T47D (cell line): ENCODE results near the gene TMEM95.

ENCODE experiments used
- DNase-seq, 2 experiments: peaks; one replicate each; pipeline versions ENCODE4 v3.0.0 to v3.0.0-alpha.2; 2011 to 2012; ENCODE audit warnings: low read depth in 1 of 2, low spot score in 1 of 2
- JUND ChIP-seq: IDR thresholded peaks from 2 replicates; pipeline ENCODE4 v1.6.1; 2012; ENCODE audit warnings: low read depth
- in situ Hi-C: cut with HindIII; loops from 2 replicates; pipeline ENCODE4 v1.10.0; 2016; ENCODE audit warnings: low sequenced_read_pairs, low pct_unique_long_range_greater_than_20kb

TMEM95 gene

DNA sequence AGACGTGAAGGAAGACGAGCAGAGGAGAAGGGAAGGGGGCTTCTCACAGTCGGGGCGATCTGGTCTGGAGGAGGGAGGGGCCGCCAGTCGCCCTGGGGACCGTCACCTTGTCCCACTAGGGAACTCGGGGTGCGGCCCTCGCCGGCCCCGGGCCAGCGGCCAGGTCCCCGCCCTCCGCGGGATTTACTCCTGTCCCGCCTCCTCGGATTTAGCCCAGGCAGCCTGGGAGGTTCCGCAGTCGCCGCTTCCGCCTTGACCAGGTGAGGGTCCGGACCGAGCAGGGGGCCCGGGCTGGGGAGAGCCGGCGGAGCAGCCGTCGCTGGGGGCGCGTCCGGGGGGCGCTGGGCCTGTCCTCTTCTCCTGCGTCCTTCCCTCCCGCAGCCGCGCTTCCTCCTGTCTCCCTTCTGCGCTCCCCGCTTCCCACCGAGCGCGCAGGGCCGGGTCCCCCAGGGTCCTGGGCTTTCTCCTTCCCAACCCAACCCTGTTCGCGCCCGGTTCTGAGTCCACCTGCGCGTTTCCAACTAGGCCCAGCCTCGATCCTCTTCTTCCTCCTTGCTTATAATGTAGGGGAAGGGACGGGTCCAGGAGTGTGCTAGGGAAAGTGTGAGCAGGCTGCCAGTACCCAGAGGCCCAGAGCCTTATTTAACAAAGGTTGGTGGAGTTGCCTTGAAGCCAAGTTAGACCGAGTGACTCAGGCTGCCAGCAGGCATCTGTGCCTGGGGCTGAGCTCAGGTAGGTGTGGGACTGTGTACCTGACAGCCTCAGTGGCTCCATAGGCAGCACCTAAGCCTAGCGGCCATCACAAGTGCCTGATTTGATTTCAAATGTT lies 26.1 kb downstream of the TMEM95 start, which contains the start of gene TNK1:
Gene TNK1, plus strand, starts transcription at position 235 of the 829 bp plus-strand sequence. CDS start 1,838 bp downstream, outside the sequence.
- in situ Hi-C loops, result no loop called here
- DNase-seq, result peak; percentile 67 to 79
- TF ChIP-seq JUND, result no peak

DNA sequence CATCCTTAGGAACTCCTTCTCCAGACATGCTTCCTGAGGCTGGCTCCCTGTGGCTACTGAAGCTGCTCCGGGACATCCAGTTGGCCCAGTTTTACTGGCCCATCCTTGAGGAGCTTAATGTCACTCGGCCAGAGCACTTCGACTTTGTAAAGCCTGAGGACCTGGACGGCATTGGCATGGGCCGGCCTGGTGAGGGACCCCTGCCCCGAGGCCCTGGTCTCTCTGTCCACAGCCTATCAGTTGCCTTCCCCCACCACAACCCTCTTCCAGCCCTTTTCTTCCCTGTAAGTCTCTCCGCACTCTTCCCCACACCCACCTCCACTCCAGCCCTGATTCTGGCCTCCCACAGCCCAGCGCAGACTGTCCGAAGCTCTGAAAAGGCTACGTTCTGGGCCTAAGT lies 27.9 kb downstream of the TMEM95 start:
- DNase-seq, result peak in 1 of 2 experiments; percentile 69
- TF ChIP-seq JUND, result no peak
- in situ Hi-C loops, result no loop called here

DNA sequence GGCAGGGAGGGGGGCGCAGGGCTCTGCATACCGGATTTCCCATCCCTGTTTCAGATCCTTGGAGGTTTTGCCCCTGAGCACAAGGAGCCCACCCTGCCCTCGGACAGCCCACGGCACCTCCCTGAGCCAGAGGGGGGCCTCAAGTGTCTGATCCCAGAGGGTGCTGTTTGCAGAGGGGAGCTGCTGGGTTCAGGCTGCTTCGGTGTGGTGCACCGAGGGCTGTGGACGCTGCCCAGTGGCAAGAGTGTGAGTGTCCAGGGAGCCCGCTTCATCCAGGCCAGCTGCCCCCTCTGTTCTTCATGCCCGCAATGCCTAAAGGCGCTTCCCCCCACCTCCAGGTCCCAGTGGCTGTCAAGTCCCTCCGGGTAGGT lies 28.4 kb downstream of the TMEM95 start:
- TF ChIP-seq JUND, result no peak
- in situ Hi-C loops, result no loop called here
- no peak for DNase-seq

DNA sequence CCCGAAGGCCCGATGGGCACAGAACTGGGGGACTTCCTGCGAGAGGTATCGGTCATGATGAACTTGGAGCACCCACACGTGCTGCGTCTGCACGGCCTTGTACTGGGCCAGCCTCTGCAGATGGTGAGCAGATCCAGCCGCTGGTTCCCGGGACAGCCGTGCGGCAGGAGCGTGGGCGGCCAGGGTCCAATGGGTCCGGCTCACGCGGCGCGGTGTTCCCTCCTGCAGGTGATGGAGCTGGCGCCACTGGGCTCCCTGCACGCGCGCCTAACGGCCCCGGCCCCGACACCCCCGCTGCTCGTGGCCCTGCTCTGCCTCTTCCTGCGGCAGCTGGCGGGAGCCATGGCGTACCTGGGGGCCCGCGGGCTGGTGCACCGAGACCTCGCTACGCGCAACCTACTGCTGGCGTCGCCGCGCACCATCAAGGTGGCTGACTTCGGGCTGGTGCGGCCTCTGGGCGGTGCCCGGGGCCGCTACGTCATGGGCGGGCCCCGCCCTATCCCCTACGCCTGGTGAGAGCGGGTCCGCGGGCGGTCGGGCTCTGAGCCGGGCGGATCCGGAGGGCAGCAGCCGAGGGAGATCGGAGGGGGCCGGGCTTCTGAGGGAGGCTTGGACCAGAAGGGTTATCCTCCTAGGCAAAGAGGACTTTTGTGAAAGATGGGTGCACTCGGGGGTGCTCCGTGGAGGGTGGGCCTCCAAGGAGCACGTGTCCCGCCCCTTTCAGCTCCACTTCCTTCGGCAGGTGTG lies 29.0 kb downstream of the TMEM95 start:
- no peak for TF ChIP-seq JUND
- in situ Hi-C loops, result no loop called here
- no peak for DNase-seq

DNA sequence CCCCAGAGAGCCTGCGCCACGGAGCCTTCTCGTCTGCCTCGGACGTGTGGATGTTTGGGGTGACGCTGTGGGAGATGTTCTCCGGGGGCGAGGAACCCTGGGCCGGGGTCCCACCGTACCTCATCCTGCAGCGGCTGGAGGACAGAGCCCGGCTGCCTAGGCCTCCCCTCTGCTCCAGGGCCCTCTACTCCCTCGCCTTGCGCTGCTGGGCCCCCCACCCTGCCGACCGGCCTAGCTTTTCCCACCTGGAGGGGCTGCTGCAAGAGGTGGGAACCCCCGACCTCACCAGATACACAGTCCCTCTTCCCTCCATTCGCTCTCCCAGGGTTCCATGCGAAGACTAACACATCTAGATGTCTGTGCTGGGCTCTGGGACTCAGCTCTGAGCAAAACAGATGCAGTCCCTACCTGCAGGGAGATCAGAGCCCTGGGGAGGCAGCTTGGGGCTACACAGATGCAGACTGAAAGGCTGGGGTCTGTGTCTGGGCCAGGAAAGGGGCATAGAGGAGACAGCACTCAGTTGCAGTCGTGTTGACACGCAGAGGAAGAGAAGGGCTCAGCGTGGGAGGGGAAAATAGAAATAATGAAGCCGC lies 29.6 kb downstream of the TMEM95 start:
- DNase-seq, result no peak
- in situ Hi-C loops, result no loop called here

DNA sequence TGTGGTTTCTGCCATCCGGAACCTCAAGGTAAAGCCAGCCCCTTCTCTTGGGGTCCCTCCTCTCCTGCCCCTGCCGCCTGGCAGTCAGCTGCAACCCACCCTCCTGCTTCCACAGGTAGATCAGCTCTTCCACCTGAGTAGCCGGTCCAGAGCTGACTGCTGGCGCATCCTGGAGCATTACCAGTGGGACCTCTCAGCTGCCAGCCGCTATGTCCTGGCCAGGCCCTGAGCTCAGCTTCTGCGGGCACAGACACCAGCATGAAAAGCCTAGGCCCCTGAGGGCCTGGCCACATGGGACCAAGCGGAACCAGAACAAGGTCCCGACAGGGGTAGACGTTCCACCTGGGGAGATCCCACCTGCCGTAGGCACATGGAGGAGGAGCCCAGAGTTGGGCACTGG lies 33.9 kb downstream of the TMEM95 start:
- DNase-seq, result no peak
- in situ Hi-C loops, result no loop called here
- no peak for TF ChIP-seq JUND

More for the DNA sequence above, 29.6 kb downstream of the TMEM95 start:
- TF ChIP-seq JUND, result no peak

DNA sequence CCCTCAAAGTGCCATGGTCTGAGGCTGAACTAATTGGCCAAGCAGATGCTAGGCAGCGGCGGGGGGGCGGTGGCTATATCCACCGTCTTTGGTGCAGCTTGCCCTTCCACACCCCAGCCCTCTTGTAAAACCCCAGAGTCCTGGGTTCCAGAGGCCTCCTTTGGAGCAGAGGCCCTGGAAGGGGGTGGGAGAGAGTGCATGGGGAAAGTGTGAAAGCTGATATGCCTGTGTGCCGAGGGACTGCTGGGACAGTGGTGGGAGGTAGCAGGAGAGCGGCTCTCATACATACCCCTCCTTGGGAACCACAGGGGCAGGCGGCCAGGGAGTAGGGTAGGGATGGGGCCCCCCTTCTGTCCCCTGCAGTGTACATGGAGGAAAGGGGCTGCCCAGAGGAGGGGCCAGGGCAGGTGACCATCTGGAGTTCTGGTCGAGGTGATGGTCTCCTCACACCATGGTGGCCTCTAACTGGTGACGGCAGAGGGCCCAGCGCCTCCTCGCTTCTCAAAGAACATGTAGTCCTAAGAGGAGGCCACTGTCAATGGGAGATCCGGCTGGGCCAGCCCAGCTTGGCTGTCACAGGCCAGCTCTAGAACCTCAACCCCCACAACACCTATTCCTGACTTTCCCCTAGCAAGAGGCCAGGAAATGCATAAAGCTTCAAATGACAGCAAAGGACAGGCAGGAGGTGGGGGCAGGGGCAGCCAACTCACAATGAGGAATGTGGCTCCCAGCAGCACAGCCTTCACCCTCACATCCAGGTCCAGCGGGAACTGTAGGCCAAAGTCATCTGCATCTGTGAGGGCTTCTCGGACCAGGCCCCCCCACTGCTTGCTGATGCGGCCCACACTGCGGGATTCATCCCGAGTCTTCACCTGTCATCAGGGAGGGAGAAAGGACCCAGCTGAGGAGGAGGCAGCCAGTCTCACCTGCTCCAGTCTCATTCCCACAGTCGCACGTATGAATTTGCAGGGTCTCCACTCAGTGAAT lies 35.3 kb downstream of the TMEM95 start:
- in situ Hi-C loops, result no loop called here
- no peak for DNase-seq
- no peak for TF ChIP-seq JUND

DNA sequence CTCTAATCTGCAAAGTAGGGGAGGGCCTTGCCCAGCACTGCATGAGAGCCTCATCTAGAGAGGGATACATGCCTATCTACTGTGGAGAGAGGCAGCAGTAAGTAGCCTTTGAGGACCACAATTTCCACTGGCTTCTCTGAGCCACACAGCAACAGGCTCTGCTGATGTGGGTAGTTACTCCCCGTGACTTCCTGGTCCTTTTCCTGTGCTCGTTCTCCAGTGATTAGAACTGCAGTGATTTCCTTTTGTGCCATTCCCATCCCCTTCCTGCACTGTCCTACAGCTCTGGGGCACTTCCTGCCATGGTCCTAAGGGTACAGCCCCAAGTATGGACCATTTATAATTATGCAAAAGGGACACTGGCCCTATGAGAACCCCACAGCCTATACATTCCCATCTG lies 36.4 kb downstream of the TMEM95 start:
- no peak for TF ChIP-seq JUND
- in situ Hi-C loops, result no loop called here
- DNase-seq, result no peak

DNA sequence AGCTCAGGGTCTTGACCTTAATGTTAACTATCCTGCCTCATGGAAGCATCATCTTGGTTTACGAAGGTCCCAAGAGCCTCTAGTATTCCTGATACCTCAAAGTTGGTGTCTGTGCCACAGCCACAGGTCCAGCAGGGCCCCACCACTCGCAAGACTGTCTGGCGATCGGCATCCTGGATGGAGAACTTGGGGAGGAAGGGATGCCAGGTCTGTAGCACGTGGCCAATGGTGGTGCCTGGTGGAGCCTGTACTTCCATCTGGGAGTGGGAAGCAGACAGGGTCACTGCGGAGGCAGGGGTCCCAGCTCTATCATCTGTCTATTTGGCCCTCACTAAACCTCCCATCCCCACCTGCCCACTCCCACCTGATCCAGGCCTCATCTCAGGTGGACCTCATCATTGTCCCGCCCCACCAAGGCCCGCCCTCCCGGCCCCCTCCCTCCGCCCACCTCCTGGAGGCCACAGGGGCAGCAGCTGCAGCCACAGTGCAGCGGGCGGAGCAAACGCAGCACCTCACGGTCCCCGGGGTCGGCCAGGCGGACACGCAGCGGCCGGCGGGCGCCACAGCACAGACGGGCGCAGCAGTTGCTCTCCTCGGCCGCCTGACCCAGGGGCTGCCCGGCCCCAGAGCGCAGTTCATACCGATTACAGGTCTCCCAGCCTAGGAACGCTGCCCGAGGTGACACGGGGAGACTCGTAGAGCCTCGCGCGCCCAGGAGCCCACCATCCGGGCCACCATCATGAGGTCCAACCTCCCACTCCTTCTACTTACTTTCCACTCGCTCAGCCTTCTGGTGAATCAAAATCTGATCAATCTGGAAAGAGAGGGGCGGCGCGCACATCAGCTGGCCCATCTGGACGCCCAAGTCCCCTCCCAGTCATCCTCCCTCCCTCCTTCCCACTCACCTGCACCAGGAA lies 38.0 kb downstream of the TMEM95 start:
- in situ Hi-C loops, result no loop called here
- no peak for TF ChIP-seq JUND
- DNase-seq, result no peak

DNA sequence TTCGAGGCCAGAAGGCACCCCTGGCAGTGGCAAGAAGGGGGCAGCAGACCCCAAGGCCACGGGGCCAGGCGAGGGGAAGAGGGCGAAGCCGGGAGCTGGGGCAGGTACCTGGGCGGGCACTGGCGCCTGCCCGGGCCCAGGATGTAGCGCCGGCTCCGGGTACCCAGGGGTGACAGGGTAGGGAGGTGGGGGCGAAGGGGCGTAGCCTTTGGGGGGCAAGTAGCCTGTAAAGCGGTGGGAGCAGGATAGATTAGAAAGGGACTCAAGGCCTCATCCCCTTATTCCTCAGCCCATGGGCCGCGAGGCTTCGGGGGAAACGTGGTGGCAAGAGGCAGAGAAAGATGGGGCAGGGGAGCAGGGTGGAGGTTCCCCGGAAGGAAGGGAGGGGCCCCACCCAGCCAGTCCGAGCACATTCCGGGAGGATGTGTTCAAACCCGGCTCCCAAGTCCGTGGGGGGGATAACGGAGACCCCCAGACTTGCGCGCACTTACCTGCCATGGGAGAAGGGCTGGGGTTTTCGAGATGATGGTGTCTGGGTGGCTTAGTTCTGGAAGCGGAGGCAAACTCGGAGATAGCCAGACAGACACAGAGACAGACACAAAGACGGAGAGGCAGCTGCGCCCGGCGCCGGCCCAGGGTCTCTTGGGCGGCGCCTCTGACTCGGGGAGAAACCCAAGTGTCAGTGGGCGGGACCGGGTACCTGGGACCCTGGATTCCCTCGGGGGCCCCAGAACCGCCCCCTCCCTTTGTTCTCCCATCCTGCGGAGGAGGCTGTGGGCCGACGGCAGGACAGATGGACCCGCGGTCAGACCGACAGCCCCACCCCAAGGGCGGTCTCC lies 38.9 kb downstream of the TMEM95 start:
- in situ Hi-C loops, result no loop called here
- no peak for TF ChIP-seq JUND
- DNase-seq, result peak; percentile 26 to 51
